ENCODE measurements around the gene NOC2L.
"Not testable (repeated sequence)": the region's sequence is repeated elsewhere in the genome, so short reads cannot be mapped to it uniquely, and the experiment has no call there.

NOC2L gene

GRCh38 chr1:997713-997992, 38.6 kb upstream of the NOC2L start:
- H3K4me1 ChIP-seq (ENCODE audit: insufficient read depth, low read length, severe bottlenecking): no peaks in the 10 kb centered on the region
- no peaks in the 10 kb centered on the region for H4K20me1 ChIP-seq (ENCODE audit: insufficient read depth, low read length)
- H3K27ac ChIP-seq (ENCODE audit: low read depth, low read length, poor library complexity, severe bottlenecking): no peak overlapping the region
- no peak overlapping the region for H3K4me3 ChIP-seq (ENCODE audit: low read depth, low read length, poor library complexity, severe bottlenecking)
- H3K4me2 ChIP-seq (ENCODE audit: low read length): no peak overlapping the region
- no peaks in the 10 kb centered on the region; the same call in 1 of the 2 replicates for H3K27me3 ChIP-seq (ENCODE audit: insufficient read depth, low read length)
- H3K9me3 ChIP-seq (ENCODE audit: low read length): no peaks in the 10 kb centered on the region
- no peaks in the 10 kb centered on the region for H3K79me2 ChIP-seq (ENCODE audit: insufficient read depth, low read length)
- H3K9ac ChIP-seq (ENCODE audit: low read length): no peak overlapping the region
- H3K36me3 ChIP-seq (ENCODE audit: insufficient read depth, low read length): no peaks in the 10 kb centered on the region
- no peaks in the 10 kb centered on the region for H3F3A ChIP-seq (ENCODE audit: insufficient read depth, low read length)
- TF ChIP-seq EZH2 (IDR thresholded peaks at IDR 0.05; ENCODE audit: borderline replicate concordance, low read length): no peak
- TF ChIP-seq, protein P1, sequence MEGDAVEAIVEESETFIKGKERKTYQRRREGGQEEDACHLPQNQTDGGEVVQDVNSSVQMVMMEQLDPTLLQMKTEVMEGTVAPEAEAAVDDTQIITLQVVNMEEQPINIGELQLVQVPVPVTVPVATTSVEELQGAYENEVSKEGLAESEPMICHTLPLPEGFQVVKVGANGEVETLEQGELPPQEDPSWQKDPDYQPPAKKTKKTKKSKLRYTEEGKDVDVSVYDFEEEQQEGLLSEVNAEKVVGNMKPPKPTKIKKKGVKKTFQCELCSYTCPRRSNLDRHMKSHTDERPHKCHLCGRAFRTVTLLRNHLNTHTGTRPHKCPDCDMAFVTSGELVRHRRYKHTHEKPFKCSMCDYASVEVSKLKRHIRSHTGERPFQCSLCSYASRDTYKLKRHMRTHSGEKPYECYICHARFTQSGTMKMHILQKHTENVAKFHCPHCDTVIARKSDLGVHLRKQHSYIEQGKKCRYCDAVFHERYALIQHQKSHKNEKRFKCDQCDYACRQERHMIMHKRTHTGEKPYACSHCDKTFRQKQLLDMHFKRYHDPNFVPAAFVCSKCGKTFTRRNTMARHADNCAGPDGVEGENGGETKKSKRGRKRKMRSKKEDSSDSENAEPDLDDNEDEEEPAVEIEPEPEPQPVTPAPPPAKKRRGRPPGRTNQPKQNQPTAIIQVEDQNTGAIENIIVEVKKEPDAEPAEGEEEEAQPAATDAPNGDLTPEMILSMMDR (IDR thresholded peaks at IDR 0.05; ENCODE audit: low read length): no peak
- no peaks in the 10 kb centered on the region for H3K9me2 ChIP-seq (ENCODE audit: low read depth, low read length)
- H2AFZ ChIP-seq (ENCODE audit: low read length): no peak overlapping the region

DNA sequence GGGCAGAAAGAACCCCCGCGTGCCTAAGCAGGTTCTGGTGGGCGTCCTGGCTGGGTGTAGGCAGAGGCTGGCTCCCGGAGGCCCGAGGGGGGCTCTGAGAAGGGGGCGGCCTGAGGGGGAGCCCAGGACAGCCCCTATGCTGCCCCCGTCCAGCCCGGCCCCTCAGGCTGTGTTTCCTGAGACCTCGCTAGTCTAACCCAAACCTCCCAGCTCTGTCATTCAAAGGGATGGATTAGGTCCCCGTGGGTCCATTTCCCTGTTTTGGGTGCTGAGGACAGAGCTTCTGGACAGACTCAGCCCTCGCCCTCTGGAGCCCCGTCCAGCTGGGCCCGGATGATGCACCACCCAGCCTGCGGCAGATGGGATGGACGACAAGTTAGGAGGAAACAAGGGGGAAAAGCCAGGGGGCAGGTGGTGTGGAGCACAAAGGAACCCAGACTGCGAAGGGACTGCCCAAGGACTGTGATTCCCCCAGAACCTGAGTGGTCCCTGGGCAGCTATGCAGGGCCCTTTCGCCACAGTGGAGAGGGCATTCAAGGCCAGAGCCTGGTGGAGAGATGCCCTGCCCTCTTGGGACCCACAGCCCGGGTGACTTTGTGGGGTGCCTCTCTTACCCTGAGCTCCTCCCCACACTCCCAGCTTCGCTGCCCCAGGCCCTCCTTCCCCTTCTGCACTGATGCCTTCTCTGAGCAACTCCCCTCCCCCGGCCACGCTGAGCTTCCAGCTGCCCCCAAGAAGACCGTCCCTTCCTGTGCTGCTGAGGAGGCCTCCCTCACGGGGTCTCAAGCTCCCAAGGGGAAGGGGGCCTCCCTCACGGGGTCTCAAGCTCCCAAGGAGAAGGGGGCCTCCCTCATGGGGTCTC, 38.0 kb upstream of the NOC2L start:
- Histone ChIP-seq H3K4me2 (ENCODE audit: low read length) (no peak overlapping the region), H3K27me3 (ENCODE audit: insufficient read depth, low read length) (no peaks in the 10 kb centered on the region; the same call in 1 of the 2 replicates), H3K9ac (ENCODE audit: low read length) (no peak overlapping the region)

DNA sequence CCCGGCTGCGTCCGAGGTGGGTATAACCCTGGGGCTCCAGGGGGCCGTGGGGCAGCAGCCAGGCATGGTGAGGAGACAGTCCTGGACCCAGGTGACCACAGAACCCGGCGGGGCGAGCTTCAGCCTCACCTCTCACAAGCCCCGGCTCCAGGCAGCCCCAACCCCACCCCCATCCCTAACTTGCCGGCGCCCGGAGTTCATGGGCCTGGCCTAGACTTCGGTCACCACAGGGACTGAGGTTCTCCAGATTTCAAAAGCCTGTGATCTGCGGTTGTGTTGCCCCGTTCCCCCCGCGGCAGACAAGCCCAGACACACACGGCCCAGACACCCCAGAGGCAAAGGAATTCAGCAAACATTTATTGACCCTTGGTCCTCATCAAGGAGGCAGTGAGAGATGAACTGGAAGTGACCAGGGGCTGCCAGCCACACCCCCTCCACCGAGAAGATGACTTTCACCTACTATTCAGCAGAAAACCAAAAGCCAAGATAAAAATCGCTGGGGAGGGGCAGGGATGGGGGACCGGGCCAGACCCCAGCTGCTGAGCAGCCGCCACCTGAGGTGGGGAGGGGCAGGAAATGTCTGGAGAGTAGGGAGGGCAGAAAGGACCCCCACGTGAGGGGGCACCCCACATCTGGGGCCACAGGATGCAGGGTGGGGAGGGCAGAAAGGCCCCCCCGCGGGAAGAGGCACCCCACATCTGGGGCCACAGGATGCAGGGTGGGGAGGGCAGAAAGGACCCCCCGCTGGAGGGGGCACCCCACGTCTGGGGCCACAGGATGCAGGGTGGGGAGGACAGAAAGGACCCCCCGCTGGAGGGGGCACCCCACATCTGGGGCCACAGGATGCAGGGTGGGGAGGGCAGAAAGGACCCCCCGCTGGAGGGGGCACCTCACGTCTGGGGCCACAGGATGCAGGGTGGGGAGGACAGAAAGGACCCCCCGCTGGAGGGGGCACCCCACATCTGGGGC, 36.9 kb upstream of the NOC2L start:
- no peak overlapping the region for H3K4me3 ChIP-seq (ENCODE audit: low read depth, low read length, poor library complexity, severe bottlenecking)
- no peaks in the 10 kb centered on the region for H3K79me2 ChIP-seq (ENCODE audit: insufficient read depth, low read length)
- H3K27me3 ChIP-seq (ENCODE audit: insufficient read depth, low read length): no peaks in the 10 kb centered on the region; the same call in 1 of the 2 replicates
- H2AFZ ChIP-seq (ENCODE audit: low read length): no peak overlapping the region
- H3K9me2 ChIP-seq (ENCODE audit: low read depth, low read length): no peaks in the 10 kb centered on the region
- H4K20me1 ChIP-seq (ENCODE audit: insufficient read depth, low read length): no peaks in the 10 kb centered on the region
- H3K9me3 ChIP-seq (ENCODE audit: low read length): no peaks in the 10 kb centered on the region
- no peaks in the 10 kb centered on the region for H3K4me1 ChIP-seq (ENCODE audit: insufficient read depth, low read length, severe bottlenecking)
- no peaks in the 10 kb centered on the region for H3K36me3 ChIP-seq (ENCODE audit: insufficient read depth, low read length)
- H3K4me2 ChIP-seq (ENCODE audit: low read length): no peak overlapping the region
- no peak overlapping the region for H3K27ac ChIP-seq (ENCODE audit: low read depth, low read length, poor library complexity, severe bottlenecking)
- TF ChIP-seq, protein P1 (IDR thresholded peaks at IDR 0.05; ENCODE audit: low read length): no peak
- TF ChIP-seq EZH2 (IDR thresholded peaks at IDR 0.05; ENCODE audit: borderline replicate concordance, low read length): no peak
- H3K9ac ChIP-seq (ENCODE audit: low read length): no peak overlapping the region
- no peaks in the 10 kb centered on the region for H3F3A ChIP-seq (ENCODE audit: insufficient read depth, low read length)

More for the DNA sequence above, 38.0 kb upstream of the NOC2L start:
- no peak overlapping the region for H3K27ac ChIP-seq (ENCODE audit: low read depth, low read length, poor library complexity, severe bottlenecking)
- no peaks in the 10 kb centered on the region for H3K4me1 ChIP-seq (ENCODE audit: insufficient read depth, low read length, severe bottlenecking)
- H3K36me3 ChIP-seq (ENCODE audit: insufficient read depth, low read length): no peaks in the 10 kb centered on the region
- no peak for TF ChIP-seq EZH2 (IDR thresholded peaks at IDR 0.05; ENCODE audit: borderline replicate concordance, low read length)
- TF ChIP-seq, protein P1 (IDR thresholded peaks at IDR 0.05; ENCODE audit: low read length): no peak
- H2AFZ ChIP-seq (ENCODE audit: low read length): no peak overlapping the region
- no peak overlapping the region for H3K4me3 ChIP-seq (ENCODE audit: low read depth, low read length, poor library complexity, severe bottlenecking)
- no peaks in the 10 kb centered on the region for H4K20me1 ChIP-seq (ENCODE audit: insufficient read depth, low read length)
- no peaks in the 10 kb centered on the region for H3K9me2 ChIP-seq (ENCODE audit: low read depth, low read length)
- H3K79me2 ChIP-seq (ENCODE audit: insufficient read depth, low read length): no peaks in the 10 kb centered on the region
- no peaks in the 10 kb centered on the region for H3K9me3 ChIP-seq (ENCODE audit: low read length)
- H3F3A ChIP-seq (ENCODE audit: insufficient read depth, low read length): no peaks in the 10 kb centered on the region

- H3K9me3 ChIP-seq (ENCODE audit: low read length); H3K4me2 ChIP-seq (ENCODE audit: low read length); H3K9ac ChIP-seq (ENCODE audit: low read length); H3K4me3 ChIP-seq (ENCODE audit: low read depth, low read length, poor library complexity, severe bottlenecking); H3F3A ChIP-seq (ENCODE audit: insufficient read depth, low read length); H4K20me1 ChIP-seq (ENCODE audit: insufficient read depth, low read length); H3K27ac ChIP-seq (ENCODE audit: low read depth, low read length, poor library complexity, severe bottlenecking); H3K27me3 ChIP-seq (ENCODE audit: insufficient read depth, low read length); H3K36me3 ChIP-seq (ENCODE audit: insufficient read depth, low read length); H3K9me2 ChIP-seq (ENCODE audit: low read depth, low read length); H3K79me2 ChIP-seq (ENCODE audit: insufficient read depth, low read length); H3K4me1 ChIP-seq (ENCODE audit: insufficient read depth, low read length, severe bottlenecking); H2AFZ ChIP-seq (ENCODE audit: low read length): not testable (repeated sequence)
Measured at GRCh38 chr1:994546-994945, 35.5 kb upstream of the NOC2L start.

Measured in OCI-LY1 (cell line).